ENCODE data around the gene PRELID2.

The PRELID2 gene

DNA sequence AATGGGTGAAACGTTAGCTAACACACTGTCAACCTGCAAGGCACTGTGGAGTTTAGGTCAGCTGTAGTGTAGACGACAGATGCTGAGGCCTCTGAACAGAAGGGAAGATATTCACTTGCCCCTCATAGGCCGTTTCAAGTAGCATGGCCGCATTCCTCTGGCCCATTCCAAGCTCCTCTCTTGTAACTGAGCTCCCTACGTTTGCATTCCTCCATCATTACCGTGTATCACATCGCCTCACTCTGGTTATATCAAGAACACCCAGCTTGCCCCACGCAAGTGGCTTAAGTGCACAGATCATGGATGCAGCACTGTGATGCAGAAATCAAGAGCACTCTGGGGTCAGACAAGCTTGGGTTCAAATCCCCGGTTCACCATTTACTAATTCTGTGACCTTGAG lies 43.3 kb downstream of the PRELID2 start:
- DNase-seq, result no peak

- DNase-seq, result no peak
These were observed 47.1 kb downstream of the PRELID2 start for GRCh38 chr5:145787996-145788395.

GRCh38 chr5:145787507-145787906 lies 47.6 kb downstream of the PRELID2 start:
- DNase-seq, result no peak

DNA sequence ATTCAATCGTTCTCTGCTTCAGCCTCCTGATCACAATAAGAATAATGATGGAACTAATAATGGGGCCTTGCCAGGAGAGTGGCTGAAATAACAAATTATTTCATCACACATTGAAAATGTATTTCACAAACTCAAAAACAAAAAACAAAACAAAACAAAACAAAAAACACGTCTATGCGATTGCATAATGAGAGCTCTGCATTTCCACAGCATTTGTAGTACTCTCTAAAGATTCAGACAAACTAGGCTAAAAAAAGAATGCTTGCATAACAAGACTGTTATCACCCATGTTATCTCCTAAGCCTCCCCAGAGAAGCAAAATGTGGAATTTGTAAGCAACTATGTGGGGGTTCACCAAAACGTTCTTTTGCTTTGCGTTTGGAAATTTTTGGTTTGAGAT lies 48.1 kb downstream of the PRELID2 start:
- no peak for DNase-seq

GRCh38 chr5:145780982-145781381 lies 54.2 kb downstream of the PRELID2 start:
- DNase-seq, result no peak

GRCh38 chr5:145778144-145778900 lies 56.8 kb downstream of the PRELID2 start:
- DNase-seq, result no peak

GRCh38 chr5:145777445-145778063 lies 57.6 kb downstream of the PRELID2 start:
- no peak for DNase-seq

DNA sequence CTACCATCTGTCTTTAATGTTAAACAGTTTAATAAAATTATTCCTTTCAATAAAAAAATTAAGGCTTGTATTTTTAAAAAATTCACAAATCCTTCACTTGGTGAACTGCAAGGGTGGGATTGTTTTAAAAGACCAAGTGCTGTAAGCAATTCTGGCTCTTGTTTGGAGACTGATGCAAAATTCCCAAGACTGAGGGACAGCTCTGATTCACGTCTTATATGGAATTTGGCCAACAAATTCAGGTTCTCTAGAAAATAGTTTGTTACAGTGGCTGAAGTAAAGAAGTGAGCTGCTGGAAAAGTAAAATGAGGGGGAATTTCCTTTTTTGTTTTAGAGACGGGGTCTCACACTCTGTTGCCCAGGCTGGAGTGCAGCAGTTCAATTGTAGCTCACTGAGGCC lies 58.3 kb downstream of the PRELID2 start:
- no peak for DNase-seq

GRCh38 chr5:145775893-145776444 lies 59.2 kb downstream of the PRELID2 start:
- DNase-seq, result no peak

- DNase-seq, result no peak
These were observed 59.7 kb downstream of the PRELID2 start for GRCh38 chr5:145775411-145775810.

DNA sequence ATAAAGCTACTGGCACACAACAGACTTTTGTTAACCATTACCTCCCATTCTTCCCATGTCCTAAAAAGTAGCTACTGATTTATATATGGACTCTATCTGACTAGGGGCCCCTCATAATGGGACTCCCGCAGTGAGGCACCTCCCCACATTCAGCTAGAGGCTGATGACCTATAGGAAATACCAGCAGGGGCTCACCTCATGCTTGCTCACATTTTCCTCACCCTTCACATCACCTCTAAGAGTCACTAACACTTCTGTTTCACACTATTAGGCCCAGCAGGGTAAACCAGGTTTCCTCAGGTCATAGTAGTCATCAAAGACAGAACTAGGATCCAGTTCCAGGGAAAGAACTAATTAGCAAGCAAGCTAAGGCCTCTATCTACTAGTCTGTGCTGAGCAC lies 60.7 kb downstream of the PRELID2 start:
- DNase-seq, result no peak

DNA sequence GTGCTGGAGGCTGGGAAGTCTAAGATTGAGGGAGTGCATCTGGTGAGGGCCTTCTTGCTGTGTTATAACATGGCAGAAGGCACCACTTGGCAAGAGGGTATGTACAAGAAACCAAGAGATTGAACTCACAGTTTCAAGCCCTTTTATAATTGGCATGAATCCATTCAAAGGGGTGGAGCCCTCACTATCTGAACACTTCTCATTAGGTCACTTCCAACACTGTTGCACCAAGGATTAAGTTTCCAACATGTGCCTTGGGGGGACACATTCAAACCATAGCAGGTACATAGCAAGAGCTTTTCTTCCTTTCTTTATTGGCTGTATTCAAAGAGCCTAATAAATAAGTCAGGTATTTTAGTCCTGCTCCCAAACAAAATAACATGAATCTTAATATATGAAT lies 62.7 kb downstream of the PRELID2 start:
- no peak for DNase-seq

GRCh38 chr5:145768863-145769262 lies 66.3 kb downstream of the PRELID2 start:
- DNase-seq, result no peak

DNA sequence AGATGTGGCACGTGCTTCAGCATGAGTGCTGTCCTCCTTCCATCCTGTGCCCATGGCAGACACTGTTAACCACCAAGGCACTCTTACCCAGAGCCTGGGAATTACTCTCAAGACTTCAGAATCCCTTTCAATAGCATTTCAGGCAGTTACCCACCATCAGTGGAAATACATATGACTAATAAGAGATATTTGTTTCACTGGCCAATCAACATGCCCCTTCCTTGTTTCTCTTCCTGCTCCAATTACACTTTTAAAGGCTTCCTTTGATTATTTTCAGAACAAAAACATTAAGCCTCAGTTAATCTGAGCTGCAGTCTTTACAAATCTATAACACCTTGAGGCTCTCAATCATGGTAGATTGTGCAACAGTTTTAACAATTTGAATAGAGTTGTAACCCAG lies 70.8 kb downstream of the PRELID2 start:
- no peak for DNase-seq

- DNase-seq, result no peak
These were observed 72.3 kb downstream of the PRELID2 start for GRCh38 chr5:145762833-145763232.

DNA sequence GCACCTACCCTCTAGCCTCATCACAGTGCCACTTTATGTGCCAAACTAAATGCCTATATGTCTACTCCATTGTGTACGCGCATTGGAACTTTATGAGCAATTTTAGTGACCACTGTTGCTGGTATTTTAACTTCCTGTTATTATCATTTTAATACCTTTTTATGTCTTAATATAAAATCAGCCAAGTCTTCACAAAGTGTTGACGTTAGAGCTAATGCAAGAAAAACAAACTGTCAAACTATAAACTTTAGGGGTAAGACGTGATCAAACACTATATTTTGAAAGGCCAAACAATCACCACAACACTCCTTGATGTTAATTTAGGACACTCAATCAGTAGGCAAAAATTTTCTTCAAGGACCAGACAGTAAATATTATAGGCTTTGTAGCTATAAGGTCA lies 73.9 kb downstream of the PRELID2 start:
- no peak for DNase-seq

DNA sequence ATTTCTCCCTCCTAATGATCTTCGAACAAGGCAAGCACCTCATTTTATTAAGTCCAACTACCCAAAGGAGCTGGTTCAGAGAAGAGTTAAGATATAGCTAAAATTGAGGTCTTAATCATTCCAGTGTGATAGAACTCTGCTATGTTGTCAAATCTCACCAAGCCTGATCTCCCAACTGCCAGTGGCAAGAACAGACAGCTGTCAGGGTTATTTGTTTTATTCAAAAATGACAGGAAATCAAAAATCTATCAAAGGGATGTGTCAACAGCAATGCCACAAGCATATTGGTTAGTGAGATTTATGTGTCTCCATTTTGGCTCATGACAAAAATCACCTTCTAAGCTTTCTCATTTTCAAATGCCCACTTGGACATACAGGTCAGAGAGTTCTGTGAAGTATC lies 74.5 kb downstream of the PRELID2 start:
- no peak for DNase-seq

DNA sequence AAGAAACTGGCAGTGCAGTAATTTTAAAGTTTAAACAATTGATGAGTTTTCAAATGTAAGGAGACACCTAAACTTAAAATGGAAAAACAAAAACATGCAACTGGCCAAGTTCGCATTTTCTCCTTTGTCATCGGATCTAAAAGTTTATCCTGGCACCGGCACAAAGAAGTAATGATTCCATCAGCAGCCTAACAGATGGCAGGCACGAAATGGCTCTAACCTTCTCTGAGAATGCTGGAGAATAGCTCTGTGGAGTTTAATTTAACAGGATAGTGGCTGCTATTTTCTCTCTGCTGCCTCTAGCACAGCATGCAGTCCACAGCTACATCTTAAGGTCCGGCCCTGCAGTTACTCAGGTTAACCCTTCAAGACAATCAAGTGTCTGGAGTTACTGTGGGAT lies 82.2 kb downstream of the PRELID2 start:
- DNase-seq, result no peak

DNA sequence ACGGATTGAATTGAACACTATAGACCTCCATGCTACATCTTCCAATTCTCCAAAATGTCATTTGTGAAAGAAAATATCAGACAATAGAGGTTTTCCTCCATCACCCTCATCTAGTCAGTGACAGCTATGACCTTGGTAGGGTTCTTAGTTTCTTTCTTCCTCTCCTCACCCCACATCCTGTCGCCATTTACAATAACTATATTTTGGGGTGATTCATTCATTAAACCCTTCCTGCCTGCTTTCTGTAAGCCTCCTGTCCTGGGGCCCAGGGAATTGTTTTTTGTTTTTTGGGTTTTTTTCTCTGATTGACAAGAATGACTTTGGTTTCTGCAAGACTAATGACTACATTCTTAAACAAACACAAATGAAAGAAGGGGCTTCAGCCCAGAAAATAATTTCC lies 82.6 kb downstream of the PRELID2 start:
- no peak for DNase-seq

DNA sequence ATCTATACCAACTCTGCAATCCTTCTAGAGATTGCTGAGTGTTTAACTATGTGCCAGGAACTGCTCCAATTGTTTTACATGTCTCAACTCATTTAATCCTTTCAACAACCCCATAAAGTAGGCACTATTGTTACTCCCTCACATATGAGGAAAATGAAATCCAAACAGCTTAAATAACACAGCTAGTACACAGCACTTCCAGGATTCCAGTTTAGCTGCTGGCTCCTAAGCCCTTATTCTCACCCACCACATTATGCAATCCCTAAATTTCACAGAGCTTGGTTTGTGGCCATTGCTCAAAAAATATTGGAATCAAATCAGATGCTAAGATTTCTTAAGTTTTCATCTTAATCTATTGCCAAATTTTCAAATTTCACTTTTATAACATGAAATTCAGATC lies 84.9 kb downstream of the PRELID2 start:
- no peak for DNase-seq

DNA sequence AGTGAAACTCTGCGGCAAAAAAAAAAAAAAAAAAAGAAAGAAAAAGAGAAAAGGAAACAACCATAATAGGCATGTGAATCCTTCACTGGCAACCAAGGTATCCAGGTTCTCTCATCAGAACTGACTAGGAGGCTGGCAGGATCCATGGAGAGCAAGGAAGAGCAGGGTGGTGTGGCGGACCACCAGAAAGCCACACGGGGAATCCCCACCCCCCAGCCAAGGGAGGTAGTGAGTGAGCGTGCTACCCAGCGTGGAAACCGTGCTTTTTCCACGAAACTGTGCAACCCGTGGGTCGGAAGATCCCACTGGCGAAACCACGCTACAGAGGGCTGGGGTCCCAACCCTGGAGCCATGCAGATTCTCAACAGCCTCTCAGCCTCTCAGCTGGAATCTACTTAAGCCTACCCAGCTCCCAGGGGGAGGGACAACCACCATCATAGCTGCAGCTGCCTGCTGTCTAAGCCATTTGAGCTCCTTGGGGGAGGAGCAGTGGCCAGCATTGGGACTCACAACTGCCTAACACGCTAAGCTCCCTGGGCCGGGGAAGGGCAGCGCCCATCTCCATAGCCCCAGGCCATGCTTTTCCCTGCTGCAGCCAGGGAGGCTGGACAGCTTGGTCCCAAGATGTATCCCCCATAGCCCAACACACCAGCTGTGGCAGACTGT lies 91.6 kb downstream of the PRELID2 start:
- no peak for DNase-seq

DNA sequence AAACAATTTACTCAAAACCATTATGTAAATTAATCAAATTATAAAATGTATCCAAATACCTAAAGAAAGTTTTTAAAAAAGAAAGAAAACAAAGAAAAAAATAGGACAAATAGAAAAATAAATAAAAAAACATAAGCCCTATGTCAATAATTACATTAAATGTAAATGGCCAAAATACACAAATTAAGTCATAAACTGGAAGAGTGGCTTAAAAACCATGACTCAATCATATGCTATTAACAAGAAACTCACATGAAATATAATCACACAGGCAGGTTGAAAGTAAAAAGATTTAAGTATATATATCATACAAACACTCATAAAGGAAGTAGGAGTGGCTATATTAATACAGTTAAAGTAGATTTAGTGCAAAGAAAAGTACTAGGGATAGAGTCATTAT lies 95.3 kb downstream of the PRELID2 start:
- DNase-seq, result no peak

- no peak for DNase-seq
These were observed 96.9 kb downstream of the PRELID2 start for GRCh38 chr5:145738227-145738626.

DNA sequence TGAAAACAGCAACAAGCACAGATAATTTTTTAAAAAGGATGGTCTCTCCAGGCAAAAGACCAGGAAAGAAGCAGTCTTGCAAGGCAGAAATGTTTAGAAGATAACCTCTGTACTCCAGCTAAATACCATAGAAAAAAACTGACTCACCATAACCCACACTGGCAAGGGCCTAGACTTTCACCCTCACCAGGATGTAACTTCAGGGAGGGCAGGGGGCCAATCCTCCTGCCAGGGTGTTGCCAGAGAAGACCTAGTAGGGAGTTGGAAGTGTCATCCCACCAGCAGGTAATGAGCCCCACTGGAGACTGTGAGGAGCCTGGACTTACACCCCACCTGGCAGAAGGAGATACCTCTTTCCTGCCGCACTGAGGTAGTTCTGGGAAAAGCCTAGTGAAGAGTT lies 97.6 kb downstream of the PRELID2 start:
- DNase-seq, result no peak

Measured in activated CD8-positive, alpha-beta memory T cell treated with anti-CD3 and anti-CD28 coated beads, Interleukin-2, amount 50 U/mL, for 48 hours (primary cell).